Neural crest cell (in vitro differentiated cells): ENCODE measurements around the gene BRD8. TPM values are rescaled to one million over a fixed set of nuclear protein-coding genes. Genes with fewer than 3 reads are reported as not detected.

ENCODE experiments used
- DNase-seq: peaks from one replicate; pipeline ENCODE4 v3.0.0; 2021; ENCODE audit warnings: low read depth, mixed read lengths, low spot score
- H3K27ac Mint-ChIP-seq: one replicate; pipeline ENCODE4 v1.8.0; 2021; ENCODE audit warnings: mild to moderate bottlenecking, mixed read lengths; ENCODE audit not compliant: unreplicated experiment
- H3K27me3 Mint-ChIP-seq: 2 replicates; pipeline ENCODE4 v1.8.0; 2021; ENCODE audit warnings: low read depth, mild to moderate bottlenecking, mixed read lengths
- H3K36me3 Mint-ChIP-seq: 2 replicates; pipeline ENCODE4 v1.8.0; 2021; ENCODE audit warnings: low read depth, mild to moderate bottlenecking, mixed read lengths
- H3K4me1 Mint-ChIP-seq: 2 replicates; pipeline ENCODE4 v1.8.0; 2021; ENCODE audit warnings: mixed read lengths
- H3K4me3 Mint-ChIP-seq: one replicate; pipeline ENCODE4 v1.8.0; 2021; ENCODE audit warnings: mild to moderate bottlenecking, mixed read lengths
- H3K9me3 Mint-ChIP-seq: 2 replicates; pipeline ENCODE4 v1.8.0; 2021; ENCODE audit warnings: mixed read lengths
- total RNA-seq: library from RNA; stranded (reverse); gene quantifications from 2 replicates; pipeline ENCODE4 v1.2.1, GENCODE V29; 2021
- TF ChIP-seq, protein P1 (sequence below): fragments of 200-600 bp; sonication (generic); conservative IDR thresholded peaks from 2 replicates; pipeline ENCODE4 v1.5.0; 2021; ENCODE audit warnings: antibody characterized with exemption, mild to moderate bottlenecking

BRD8 gene
- total RNA-seq, 1 donor from 2014 or later = 101 TPM

- Mint-ChIP-seq H3K9me3 (no peaks in the 10 kb centered on the region), H3K27ac (no peak overlapping the region), H3K36me3 (no peaks in the 10 kb centered on the region), H3K4me1 (no peaks in the 10 kb centered on the region), H3K4me3 (no peak overlapping the region), H3K27me3 (peaks cover 22% of the 10 kb centered on the region)
- TF ChIP-seq, protein P1, sequence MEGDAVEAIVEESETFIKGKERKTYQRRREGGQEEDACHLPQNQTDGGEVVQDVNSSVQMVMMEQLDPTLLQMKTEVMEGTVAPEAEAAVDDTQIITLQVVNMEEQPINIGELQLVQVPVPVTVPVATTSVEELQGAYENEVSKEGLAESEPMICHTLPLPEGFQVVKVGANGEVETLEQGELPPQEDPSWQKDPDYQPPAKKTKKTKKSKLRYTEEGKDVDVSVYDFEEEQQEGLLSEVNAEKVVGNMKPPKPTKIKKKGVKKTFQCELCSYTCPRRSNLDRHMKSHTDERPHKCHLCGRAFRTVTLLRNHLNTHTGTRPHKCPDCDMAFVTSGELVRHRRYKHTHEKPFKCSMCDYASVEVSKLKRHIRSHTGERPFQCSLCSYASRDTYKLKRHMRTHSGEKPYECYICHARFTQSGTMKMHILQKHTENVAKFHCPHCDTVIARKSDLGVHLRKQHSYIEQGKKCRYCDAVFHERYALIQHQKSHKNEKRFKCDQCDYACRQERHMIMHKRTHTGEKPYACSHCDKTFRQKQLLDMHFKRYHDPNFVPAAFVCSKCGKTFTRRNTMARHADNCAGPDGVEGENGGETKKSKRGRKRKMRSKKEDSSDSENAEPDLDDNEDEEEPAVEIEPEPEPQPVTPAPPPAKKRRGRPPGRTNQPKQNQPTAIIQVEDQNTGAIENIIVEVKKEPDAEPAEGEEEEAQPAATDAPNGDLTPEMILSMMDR = no peak
- no peak for DNase-seq
Measured at GRCh38 chr5:138102454-138103318, 75.7 kb downstream of the BRD8 start.

DNA sequence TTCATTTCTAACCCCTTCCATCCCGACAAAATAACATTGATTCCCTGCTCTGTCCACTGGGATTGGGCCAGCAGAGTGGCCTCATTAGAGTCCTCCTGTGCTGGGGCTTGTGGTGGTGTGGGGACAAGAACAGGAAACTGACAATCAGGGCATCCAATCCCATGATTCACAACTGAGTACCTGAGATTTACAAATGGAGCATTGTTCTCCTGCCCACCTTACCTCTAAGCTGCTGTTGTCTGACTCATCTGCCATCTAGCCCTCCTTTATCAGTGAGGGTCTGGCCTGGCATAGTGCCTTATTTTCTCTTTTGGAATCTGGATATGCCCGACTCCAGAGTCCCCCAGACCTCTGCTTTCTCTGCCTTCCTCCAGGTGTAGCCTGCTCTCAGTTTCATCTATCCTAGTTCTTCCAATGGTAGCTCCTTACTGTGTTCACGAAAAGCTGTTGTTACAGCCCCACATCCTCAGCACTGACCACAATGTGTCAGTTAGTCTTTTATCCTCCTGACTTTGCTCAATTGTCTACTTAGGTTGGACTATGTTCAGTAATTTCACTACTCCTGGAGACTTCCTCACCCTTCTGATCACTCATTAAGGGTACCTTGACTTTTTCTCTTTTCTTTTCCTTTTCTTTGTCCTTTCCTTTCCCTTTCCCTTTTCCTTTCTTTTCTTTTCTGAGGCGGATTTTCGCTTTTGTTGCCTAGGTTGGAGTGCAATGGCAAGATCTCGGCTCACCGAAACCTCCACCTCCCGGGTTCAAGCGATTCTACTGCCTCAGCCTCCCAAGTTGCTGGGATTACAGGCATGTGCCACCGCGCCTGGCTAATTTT lies 81.2 kb downstream of the BRD8 start:
- H3K4me3 Mint-ChIP-seq = no peak overlapping the region
- peaks cover 19% of the 10 kb centered on the region for H3K27me3 Mint-ChIP-seq
- no peaks in the 10 kb centered on the region for H3K36me3 Mint-ChIP-seq
- H3K27ac Mint-ChIP-seq = no peak overlapping the region
- no peak for DNase-seq
- TF ChIP-seq, protein P1 = no peak
- H3K9me3 Mint-ChIP-seq = no peaks in the 10 kb centered on the region
- H3K4me1 Mint-ChIP-seq = no peaks in the 10 kb centered on the region

DNA sequence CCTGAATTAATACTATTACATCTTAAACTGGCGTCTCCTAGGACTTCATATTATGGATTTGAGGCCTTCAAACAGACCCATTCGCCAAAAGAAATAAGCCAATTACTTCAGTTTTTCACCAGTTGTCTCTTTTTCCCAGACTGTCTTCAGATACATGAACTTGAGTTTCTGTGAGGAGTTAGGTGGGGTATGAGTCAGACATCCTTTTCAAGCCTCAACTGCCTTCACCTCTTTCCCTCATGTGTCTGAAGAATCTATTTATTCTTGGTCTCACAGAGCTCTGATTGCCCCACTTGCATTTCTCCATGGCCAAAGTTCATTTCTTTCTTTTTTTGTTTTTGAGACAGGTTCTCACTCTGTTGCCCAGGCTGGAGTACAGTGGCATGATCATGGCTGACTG lies 82.1 kb downstream of the BRD8 start:
- H3K36me3 Mint-ChIP-seq = no peaks in the 10 kb centered on the region
- no peak overlapping the region for H3K27ac Mint-ChIP-seq
- H3K4me1 Mint-ChIP-seq = no peaks in the 10 kb centered on the region
- no peak for DNase-seq
- H3K9me3 Mint-ChIP-seq = no peaks in the 10 kb centered on the region
- H3K4me3 Mint-ChIP-seq = no peak overlapping the region
- TF ChIP-seq, protein P1 = no peak
- H3K27me3 Mint-ChIP-seq = peaks cover 16% of the 10 kb centered on the region

DNA sequence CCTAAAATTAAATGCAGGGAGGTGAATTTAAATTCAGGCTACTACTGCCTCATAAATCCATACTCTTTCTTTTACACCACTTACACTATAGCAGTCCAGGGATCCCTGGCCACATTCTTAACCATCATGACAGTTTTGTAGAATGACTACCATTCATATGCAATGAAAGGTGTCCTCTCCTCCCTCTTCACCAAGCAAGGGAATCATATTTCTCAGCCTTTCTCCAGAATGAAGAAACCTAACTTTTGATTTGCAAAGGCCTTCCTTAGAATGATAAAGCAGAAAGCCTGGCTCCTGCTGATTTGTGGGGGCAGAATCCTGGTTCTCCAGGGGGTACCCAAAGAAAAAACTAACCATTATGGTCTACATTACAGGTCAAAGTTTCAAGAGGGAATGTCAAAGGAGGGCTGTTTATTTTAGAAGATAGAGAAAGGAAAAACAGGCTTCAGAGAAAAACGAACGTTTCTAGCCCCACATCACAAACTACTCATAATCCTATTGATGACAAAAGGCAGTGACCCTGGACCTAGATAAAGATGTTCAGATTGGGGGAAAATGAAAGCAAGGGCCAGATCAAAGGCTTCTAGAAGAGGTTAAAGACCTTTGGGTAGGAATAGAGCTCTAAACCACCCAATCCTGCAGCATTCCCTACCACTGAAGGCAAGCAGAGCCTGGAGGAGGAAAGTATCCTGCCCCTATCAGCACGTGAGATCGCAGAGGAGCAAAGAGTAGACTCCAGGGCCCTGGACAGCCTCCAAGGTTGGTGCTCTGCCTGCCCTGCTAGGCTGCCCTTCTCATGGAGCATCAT lies 83.1 kb downstream of the BRD8 start:
- TF ChIP-seq, protein P1 = no peak
- Mint-ChIP-seq H3K9me3 (no peaks in the 10 kb centered on the region), H3K36me3 (no peaks in the 10 kb centered on the region), H3K27me3 (peaks cover 12% of the 10 kb centered on the region), H3K4me1 (no peaks in the 10 kb centered on the region), H3K4me3 (no peak overlapping the region), H3K27ac (no peak overlapping the region)
- no peak for DNase-seq

DNA sequence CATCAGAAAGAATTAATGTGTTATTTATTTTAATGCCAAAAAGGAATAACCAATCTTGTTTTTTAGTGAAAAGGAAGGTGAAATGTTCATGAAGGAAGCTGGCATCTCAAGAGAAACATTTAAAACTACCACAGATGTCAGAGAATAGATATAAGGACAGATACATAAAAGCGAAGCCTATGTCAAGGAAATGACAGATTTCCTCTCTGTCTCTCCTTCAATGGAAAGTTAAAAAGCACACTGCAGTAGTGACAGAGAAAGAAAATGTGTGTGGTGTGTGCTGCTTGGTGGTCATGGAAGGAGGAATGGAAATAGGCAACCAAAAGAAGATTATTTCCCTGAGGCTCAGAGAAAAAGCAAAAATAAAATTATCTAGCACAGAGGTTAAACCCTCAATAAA lies 85.4 kb downstream of the BRD8 start:
- DNase-seq = no peak
- H3K36me3 Mint-ChIP-seq = no peaks in the 10 kb centered on the region
- no peak overlapping the region for H3K4me3 Mint-ChIP-seq
- no peaks in the 10 kb centered on the region for H3K4me1 Mint-ChIP-seq
- H3K27me3 Mint-ChIP-seq = peaks cover 12% of the 10 kb centered on the region
- TF ChIP-seq, protein P1 = no peak
- H3K9me3 Mint-ChIP-seq = no peaks in the 10 kb centered on the region
- H3K27ac Mint-ChIP-seq = no peak overlapping the region
